ENCODE data around the gene TMEM163.

Gene TMEM163

GRCh38 chr2:134677856-134678756 is 40.7 kb downstream of the TMEM163 start:
- TF ChIP-seq CTCF (IDR thresholded peaks at IDR 0.05; ENCODE audit: low read depth, low read length, missing control alignments) = no peak
- H3K4me3 ChIP-seq (ENCODE audit: low read depth, low read length) = no peak overlapping the region
- no peak for DNase-seq (ENCODE audit: low read depth)

GRCh38 chr2:134676960-134677359 is 41.8 kb downstream of the TMEM163 start:
- no peak for TF ChIP-seq CTCF (IDR thresholded peaks at IDR 0.05; ENCODE audit: low read depth, low read length, missing control alignments)
- H3K4me3 ChIP-seq (ENCODE audit: low read depth, low read length) = no peak overlapping the region
- DNase-seq (ENCODE audit: low read depth) = no peak

- H3K4me3 ChIP-seq (ENCODE audit: low read depth, low read length) = no peak overlapping the region
- no peak for DNase-seq (ENCODE audit: low read depth)
- TF ChIP-seq CTCF (IDR thresholded peaks at IDR 0.05; ENCODE audit: low read depth, low read length, missing control alignments) = no peak
Measured at GRCh38 chr2:134675314-134675713, 43.5 kb downstream of the TMEM163 start.

GRCh38 chr2:134674687-134675086 is 44.1 kb downstream of the TMEM163 start:
- DNase-seq (ENCODE audit: low read depth) = no peak
- no peak overlapping the region for H3K4me3 ChIP-seq (ENCODE audit: low read depth, low read length)
- TF ChIP-seq CTCF (IDR thresholded peaks at IDR 0.05; ENCODE audit: low read depth, low read length, missing control alignments) = no peak

GRCh38 chr2:134671513-134671912 is 47.3 kb downstream of the TMEM163 start:
- H3K4me3 ChIP-seq (ENCODE audit: low read depth, low read length) = no peak overlapping the region
- no peak for TF ChIP-seq CTCF (IDR thresholded peaks at IDR 0.05; ENCODE audit: low read depth, low read length, missing control alignments)
- no peak for DNase-seq (ENCODE audit: low read depth)

- DNase-seq (ENCODE audit: low read depth) = no peak
- TF ChIP-seq CTCF (IDR thresholded peaks at IDR 0.05; ENCODE audit: low read depth, low read length, missing control alignments) = no peak
- no peak overlapping the region for H3K4me3 ChIP-seq (ENCODE audit: low read depth, low read length)
Measured at GRCh38 chr2:134670955-134671354, 47.8 kb downstream of the TMEM163 start.

Data from GM12864 (cell line).